Esophagus muscularis mucosa (tissue), 4 donors: ENCODE data around the gene PCDHGA7.

Experiments used
- CTCF ChIP-seq, 3 experiments: fragments of 200-600 bp in 2 of 3; fragments of 450-650 bp in 1 of 3; sonication (generic) in 2 of 3; IDR thresholded peaks; one replicate each; pipeline ENCODE4 v1.5.1; 2017 to 2019; ENCODE audit warnings: antibody characterized with exemption in 3 of 3, mild to moderate bottlenecking in 2 of 3, moderate library complexity in 1 of 3
- EP300 ChIP-seq: sonication (generic); formaldehyde crosslinking; IDR thresholded peaks from one replicate; pipeline ENCODE4 v1.6.1; 2017; ENCODE audit warnings: antibody characterized with exemption
- POLR2A ChIP-seq: fragments of 450-650 bp; IDR thresholded peaks from one replicate; pipeline ENCODE4 v1.6.1; 2017; ENCODE audit warnings: antibody characterized with exemption, moderate library complexity, mild to moderate bottlenecking, low read depth
- POLR2AphosphoS5 ChIP-seq, 2 donors: sonication (generic); formaldehyde crosslinking; IDR thresholded peaks; one replicate each; pipeline ENCODE4 v1.6.1; 2017; ENCODE audit warnings: antibody characterized with exemption in 2 of 2

GRCh38 chr5:141431286-141431685 lies 48.7 kb downstream of the PCDHGA7 start:
- TF ChIP-seq CTCF (IDR thresholded peaks at IDR 0.05) (no peak), POLR2AphosphoS5 (IDR thresholded peaks at IDR 0.05) (no peak), POLR2A (no peak), EP300 (no peak)
